Suprapubic skin (tissue), 4 donors: ENCODE data around the gene G6PC3. TPM values are rescaled to one million over a fixed set of nuclear protein-coding genes. Genes with fewer than 3 reads are reported as not detected.

Source experiments
- DNase-seq, 2 donors: peaks; one replicate each; pipeline ENCODE4 v3.0.0-alpha.2; 2019; ENCODE audit warnings: low spot score in 2 of 2
- H3K27ac ChIP-seq: fragments of 200-600 bp; sonication (generic); one replicate; pipeline ENCODE4 v1.5.1; 2019
- H3K27me3 ChIP-seq: fragments of 200-600 bp; sonication (generic); one replicate; pipeline ENCODE4 v1.5.1; 2019
- H3K36me3 ChIP-seq: fragments of 200-600 bp; sonication (generic); one replicate; pipeline ENCODE4 v1.5.1; 2019
- H3K4me1 ChIP-seq: fragments of 200-600 bp; sonication (generic); one replicate; pipeline ENCODE4 v1.5.1; 2019
- H3K4me3 ChIP-seq: fragments of 200-600 bp; sonication (generic); one replicate; pipeline ENCODE4 v1.5.1; 2019; ENCODE audit warnings: mild to moderate bottlenecking
- H3K9me3 ChIP-seq: fragments of 200-600 bp; sonication (generic); one replicate; pipeline ENCODE4 v1.5.1; 2019
- EP300 ChIP-seq: sonication (generic); formaldehyde crosslinking; IDR thresholded peaks from one replicate; pipeline ENCODE4 v1.6.1; 2017; ENCODE audit warnings: antibody characterized with exemption
- POLR2A ChIP-seq, 2 donors: fragments of 450-650 bp; IDR thresholded peaks; one replicate each; pipeline ENCODE4 v1.6.1; 2017; ENCODE audit warnings: antibody characterized with exemption in 2 of 2, mild to moderate bottlenecking in 2 of 2, moderate library complexity in 2 of 2
- POLR2AphosphoS5 ChIP-seq, 3 donors: sonication (generic); formaldehyde crosslinking; IDR thresholded peaks; one replicate each; pipeline ENCODE4 v1.6.1; 2017; ENCODE audit warnings: antibody characterized with exemption in 3 of 3
- WGBS: methylation state at CpG from one replicate; pipeline ENCODE4 v1.1.5; 2018; 5-methylcytosine and 5-hydroxymethylcytosine counted together
- total RNA-seq, 4 donors: library from RNA; depleted of rRNA; stranded (reverse); fragments of >200 nt; gene quantifications; one replicate each; pipeline ENCODE4 v1.1.0, GENCODE V29; 2016
- TF ChIP-seq, protein P1 (sequence below), 2 donors: fragments of 200-600 bp in 1 of 2; fragments of 450-650 bp in 1 of 2; sonication (generic) in 1 of 2; IDR thresholded peaks; one replicate each; pipeline ENCODE4 v1.5.1; 2016 to 2019; ENCODE audit warnings: antibody characterized with exemption in 2 of 2, mild to moderate bottlenecking in 1 of 2, moderate library complexity in 1 of 2

Gene G6PC3
- total RNA-seq, 4 donors from 2014 or later = 12.7 to 20.4 (median 15.4) TPM

DNA sequence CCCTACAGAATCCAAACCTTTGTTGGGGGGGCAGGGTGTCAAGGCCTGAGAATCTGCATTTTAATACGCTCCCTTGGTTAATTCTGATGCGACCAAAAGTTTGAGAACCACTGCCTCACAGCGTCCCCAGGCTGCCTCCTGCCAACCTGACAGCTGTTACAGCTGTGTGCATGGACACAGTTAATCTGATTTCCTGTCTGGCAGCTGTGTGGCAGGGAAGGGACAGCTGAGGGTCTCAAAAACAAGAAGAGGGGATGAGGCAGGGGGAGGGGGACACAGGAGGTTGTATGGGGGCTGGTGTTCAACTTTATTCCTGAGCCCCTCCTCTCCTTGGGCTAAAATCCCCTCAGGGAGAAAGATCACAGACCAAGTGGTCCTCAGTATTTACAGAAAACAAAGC, 35.4 kb downstream of the G6PC3 start:
- H3K27me3 ChIP-seq = no peaks in the 10 kb centered on the region
- peaks cover 93% of the 10 kb centered on the region for H3K4me1 ChIP-seq
- H3K9me3 ChIP-seq = no peaks in the 10 kb centered on the region
- 38% methylated on average over 3 of the region's 3 CpGs for WGBS
- no peak for DNase-seq
- no peak for TF ChIP-seq EP300
- no peak for TF ChIP-seq POLR2A (IDR thresholded peaks at IDR 0.05)
- TF ChIP-seq, protein P1, sequence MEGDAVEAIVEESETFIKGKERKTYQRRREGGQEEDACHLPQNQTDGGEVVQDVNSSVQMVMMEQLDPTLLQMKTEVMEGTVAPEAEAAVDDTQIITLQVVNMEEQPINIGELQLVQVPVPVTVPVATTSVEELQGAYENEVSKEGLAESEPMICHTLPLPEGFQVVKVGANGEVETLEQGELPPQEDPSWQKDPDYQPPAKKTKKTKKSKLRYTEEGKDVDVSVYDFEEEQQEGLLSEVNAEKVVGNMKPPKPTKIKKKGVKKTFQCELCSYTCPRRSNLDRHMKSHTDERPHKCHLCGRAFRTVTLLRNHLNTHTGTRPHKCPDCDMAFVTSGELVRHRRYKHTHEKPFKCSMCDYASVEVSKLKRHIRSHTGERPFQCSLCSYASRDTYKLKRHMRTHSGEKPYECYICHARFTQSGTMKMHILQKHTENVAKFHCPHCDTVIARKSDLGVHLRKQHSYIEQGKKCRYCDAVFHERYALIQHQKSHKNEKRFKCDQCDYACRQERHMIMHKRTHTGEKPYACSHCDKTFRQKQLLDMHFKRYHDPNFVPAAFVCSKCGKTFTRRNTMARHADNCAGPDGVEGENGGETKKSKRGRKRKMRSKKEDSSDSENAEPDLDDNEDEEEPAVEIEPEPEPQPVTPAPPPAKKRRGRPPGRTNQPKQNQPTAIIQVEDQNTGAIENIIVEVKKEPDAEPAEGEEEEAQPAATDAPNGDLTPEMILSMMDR (IDR thresholded peaks at IDR 0.05) = no peak
- TF ChIP-seq POLR2AphosphoS5 (IDR thresholded peaks at IDR 0.05) = no peak
- H3K27ac ChIP-seq = no peak overlapping the region
- no peak overlapping the region for H3K4me3 ChIP-seq
- no peaks in the 10 kb centered on the region for H3K36me3 ChIP-seq

DNA sequence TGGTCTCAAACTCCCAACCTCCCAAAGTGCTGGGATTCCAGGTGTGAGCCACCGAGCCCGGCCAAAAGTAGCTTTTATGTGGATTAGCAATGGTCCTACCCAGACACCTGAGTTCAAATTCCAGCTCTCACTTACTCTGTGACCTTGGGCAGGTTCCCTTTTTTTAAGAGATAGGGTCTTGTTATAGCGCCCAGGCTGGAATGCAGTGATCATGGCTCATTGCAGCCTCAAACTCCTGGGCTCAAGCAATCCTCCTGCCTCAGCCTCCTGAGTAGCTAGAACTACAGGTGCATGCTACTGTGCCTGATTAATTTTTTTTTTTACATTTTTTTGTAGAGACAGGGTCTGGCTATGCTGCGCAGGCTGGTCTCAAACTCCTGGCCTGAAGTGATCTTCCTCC, 36.3 kb downstream of the G6PC3 start:
- H3K36me3 ChIP-seq = no peaks in the 10 kb centered on the region
- H3K4me1 ChIP-seq = peaks cover 97% of the 10 kb centered on the region
- H3K9me3 ChIP-seq = no peaks in the 10 kb centered on the region
- no peak overlapping the region for H3K27ac ChIP-seq
- no peaks in the 10 kb centered on the region for H3K27me3 ChIP-seq
- no peak for DNase-seq
- WGBS = 93% methylated on average over 3 of the region's 4 CpGs
- no peak for TF ChIP-seq EP300
- TF ChIP-seq POLR2A (IDR thresholded peaks at IDR 0.05) = no peak
- TF ChIP-seq, protein P1 (IDR thresholded peaks at IDR 0.05) = no peak
- TF ChIP-seq POLR2AphosphoS5 (IDR thresholded peaks at IDR 0.05) = no peak
- no peak overlapping the region for H3K4me3 ChIP-seq

DNA sequence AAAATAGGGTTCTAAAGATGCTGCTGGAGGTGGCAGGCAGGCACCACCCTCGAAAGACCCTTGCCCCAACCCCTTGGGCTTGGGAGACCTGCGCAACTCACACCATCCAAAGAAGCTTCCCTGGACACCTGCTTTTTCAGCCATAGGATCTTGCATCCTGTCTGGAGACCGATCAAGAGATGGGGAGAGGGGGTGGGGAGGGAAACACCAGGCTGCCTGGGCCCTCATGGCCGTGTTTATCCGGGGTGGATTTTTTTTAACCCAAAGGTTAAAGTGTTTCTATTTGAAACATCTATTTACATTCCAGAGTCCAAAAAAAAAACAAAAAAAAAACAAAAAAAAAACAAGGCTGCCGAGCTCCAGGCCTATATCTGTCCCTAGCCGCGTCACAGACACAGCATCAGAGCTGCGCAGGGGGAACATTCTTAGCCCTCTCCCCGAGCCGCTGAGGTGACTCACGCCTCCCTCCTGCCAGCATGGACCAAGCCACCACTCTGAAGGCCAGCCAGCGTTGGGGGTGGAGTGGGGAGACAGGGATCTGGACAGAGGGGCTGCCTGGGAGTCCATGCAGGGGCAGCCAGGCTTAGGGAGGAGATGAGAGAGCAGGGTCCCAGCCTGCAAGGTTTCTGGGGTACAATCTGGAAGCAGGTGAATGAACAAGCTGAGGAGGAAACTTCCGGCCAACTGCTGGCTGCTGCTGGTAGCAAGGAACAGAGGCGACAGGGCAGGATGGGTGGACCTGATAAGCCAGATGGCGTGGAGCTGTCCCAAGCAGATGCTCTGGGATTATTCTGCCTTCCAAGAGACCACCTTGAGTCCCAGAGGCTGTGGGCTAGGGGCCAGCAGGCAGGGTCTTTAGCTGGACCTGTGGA, 38.1 kb downstream of the G6PC3 start:
- H3K9me3 ChIP-seq = no peaks in the 10 kb centered on the region
- WGBS = 34% methylated on average over 15 of the region's 16 CpGs
- H3K27me3 ChIP-seq = no peaks in the 10 kb centered on the region
- H3K4me3 ChIP-seq = peak overlapping the region; percentile 44
- H3K27ac ChIP-seq = peak overlapping the region; percentile 67
- H3K36me3 ChIP-seq = peaks cover 1% of the 10 kb centered on the region
- peak; percentile 85 to 86 for DNase-seq
- TF ChIP-seq, protein P1 (IDR thresholded peaks at IDR 0.05) = no peak
- TF ChIP-seq EP300 = peak; percentile 31
- H3K4me1 ChIP-seq = peaks cover 99% of the 10 kb centered on the region

DNA sequence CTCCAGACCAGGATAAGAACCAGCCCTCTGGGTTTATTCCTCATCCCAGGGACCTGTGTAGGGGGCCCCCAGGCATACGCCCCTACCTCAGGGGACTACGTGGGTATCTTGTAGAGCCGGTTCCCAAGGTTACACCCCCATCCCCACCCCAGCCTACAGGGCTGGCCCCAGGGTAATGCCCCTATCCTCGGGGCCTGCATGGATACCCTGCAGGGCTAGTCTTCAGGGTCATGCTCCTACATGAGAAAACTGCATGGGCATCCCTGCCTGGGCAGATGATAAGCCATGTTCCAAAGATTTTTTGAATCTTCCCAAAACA, 38.7 kb downstream of the G6PC3 start:
- Histone ChIP-seq H3K4me3 (peak overlapping the region; percentile 44), H3K27ac (peak overlapping the region; percentile 55), H3K36me3 (peaks cover 7% of the 10 kb centered on the region), H3K4me1 (peaks cover 99% of the 10 kb centered on the region), H3K27me3 (no peaks in the 10 kb centered on the region), H3K9me3 (no peaks in the 10 kb centered on the region)
- 0% methylated on average over 1 of the region's 4 CpGs for WGBS
- no peak for DNase-seq
- TF ChIP-seq POLR2A (IDR thresholded peaks at IDR 0.05) (no peak), EP300 (no peak), POLR2AphosphoS5 (IDR thresholded peaks at IDR 0.05) (no peak)
- TF ChIP-seq, protein P1 (IDR thresholded peaks at IDR 0.05) = no peak

DNA sequence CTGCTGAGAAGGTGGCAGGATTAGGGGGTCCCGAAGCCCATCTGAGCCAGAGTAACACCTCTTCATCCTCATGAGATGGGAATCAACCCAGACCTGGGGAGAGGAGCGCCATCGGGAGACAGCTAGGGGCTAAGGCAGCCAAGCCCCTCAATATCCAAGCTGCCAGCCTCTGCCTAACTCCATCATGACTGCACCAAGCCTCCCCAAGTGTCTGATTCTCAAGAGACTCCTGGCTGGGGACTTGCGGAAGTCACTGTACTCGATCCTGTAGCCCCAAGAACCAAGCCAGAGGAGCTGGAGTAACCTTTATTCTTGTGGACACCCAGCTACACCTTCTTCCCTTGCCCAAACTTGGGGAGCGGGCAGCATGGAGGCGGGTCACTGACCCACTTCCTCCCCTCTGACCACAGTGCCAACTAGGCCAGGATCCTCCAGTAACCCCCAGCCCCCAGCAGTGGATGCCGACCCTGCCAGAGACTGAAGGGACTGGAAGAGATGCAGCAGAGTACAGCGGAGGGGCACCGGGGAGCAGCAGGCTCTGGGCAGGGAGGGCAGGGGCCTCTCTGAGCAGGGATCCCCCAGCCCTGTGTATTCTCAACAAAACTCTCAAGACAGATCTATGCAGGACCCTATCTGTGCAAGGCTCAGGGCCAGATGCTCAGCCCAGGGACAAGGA, 39.6 kb downstream of the G6PC3 start:
- peak in 1 of 2 donors; percentile 65 for DNase-seq
- TF ChIP-seq EP300 (no peak), POLR2A (IDR thresholded peaks at IDR 0.05) (no peak), POLR2AphosphoS5 (IDR thresholded peaks at IDR 0.05) (no peak)
- TF ChIP-seq, protein P1 (IDR thresholded peaks at IDR 0.05) = no peak
- peaks cover 98% of the 10 kb centered on the region for H3K4me1 ChIP-seq
- peaks cover 14% of the 10 kb centered on the region for H3K36me3 ChIP-seq
- peak overlapping the region; percentile 44 for H3K4me3 ChIP-seq
- peak overlapping the region; percentile 82 for H3K27ac ChIP-seq
- no peaks in the 10 kb centered on the region for H3K27me3 ChIP-seq
- H3K9me3 ChIP-seq = no peaks in the 10 kb centered on the region
- 34% methylated on average over 9 of the region's 10 CpGs for WGBS
